Bronchial smooth muscle cell (primary cell): Measurements from ENCODE around the gene SPINK5. TPM values are rescaled to one million over a fixed set of nuclear protein-coding genes. Genes with fewer than 3 reads are reported as not detected.

Experiments
- total RNA-seq: library from RNA; depleted of rRNA; stranded (reverse); fragments of >200 nt; gene quantifications from 2 replicates; pipeline ENCODE4 v1.2.1, GENCODE V29; 2014

The SPINK5 gene, protein sequence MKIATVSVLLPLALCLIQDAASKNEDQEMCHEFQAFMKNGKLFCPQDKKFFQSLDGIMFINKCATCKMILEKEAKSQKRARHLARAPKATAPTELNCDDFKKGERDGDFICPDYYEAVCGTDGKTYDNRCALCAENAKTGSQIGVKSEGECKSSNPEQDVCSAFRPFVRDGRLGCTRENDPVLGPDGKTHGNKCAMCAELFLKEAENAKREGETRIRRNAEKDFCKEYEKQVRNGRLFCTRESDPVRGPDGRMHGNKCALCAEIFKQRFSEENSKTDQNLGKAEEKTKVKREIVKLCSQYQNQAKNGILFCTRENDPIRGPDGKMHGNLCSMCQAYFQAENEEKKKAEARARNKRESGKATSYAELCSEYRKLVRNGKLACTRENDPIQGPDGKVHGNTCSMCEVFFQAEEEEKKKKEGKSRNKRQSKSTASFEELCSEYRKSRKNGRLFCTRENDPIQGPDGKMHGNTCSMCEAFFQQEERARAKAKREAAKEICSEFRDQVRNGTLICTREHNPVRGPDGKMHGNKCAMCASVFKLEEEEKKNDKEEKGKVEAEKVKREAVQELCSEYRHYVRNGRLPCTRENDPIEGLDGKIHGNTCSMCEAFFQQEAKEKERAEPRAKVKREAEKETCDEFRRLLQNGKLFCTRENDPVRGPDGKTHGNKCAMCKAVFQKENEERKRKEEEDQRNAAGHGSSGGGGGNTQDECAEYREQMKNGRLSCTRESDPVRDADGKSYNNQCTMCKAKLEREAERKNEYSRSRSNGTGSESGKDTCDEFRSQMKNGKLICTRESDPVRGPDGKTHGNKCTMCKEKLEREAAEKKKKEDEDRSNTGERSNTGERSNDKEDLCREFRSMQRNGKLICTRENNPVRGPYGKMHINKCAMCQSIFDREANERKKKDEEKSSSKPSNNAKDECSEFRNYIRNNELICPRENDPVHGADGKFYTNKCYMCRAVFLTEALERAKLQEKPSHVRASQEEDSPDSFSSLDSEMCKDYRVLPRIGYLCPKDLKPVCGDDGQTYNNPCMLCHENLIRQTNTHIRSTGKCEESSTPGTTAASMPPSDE
- under 0.01 and 0.09 TPM in 2 replicates for total RNA-seq

DNA sequence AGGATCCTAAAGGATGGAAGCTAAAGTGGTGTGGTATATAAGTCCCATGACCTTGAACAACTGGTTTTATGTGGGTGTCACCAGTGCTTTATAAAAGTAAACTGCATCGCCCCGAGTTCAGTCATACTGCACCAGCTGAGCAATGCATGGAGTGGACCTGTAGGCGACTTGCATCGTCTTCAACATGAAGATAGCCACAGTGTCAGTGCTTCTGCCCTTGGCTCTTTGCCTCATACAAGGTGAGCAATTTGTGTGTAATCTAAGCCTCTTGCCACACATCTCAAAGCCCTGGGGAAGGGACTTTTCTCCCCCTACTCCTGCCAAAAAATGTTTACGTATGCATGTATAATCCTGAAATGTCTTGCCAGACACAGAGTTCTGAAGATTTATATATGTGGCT lies at the start of gene SPINK5:
Gene SPINK5 (plus strand): TSS at position 120 of the 400 bp plus-strand sequence. CDS start 65 bp downstream, at position 185.

DNA sequence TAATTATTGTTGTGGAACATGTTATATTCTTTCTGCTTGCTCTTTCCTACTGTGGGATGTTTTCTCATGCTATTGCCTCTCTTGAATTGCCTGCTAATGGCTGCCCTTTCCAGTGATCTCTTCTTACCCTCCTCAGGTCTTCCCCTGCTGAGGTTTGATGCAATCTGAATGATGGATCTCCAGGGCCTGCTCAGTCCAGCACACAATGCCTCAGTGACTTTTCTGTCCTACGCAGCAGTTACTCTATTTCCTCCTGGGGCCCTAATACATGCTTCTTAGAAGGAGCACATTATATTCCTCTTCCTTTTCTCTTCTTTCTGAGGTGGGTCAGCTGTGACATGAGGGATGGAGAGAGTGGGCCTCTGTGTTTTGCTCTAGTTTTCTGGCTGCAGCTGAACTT lies 104.5 kb downstream of the SPINK5 start, which contains the start of gene SPINK14:
Gene SPINK14 (plus strand): TSS at position 301 of the 400 bp plus-strand sequence. CDS start 1,187 bp downstream, outside the sequence.

Other genes with a start within 250 kb of the SPINK5 start
- not detected in 2 replicates for gene SPINK1, start 232.3 kb upstream of the SPINK5 start, total RNA-seq
- gene SCGB3A2, start 185.3 kb upstream of the SPINK5 start, total RNA-seq, result not detected in 2 replicates
- gene C5orf46, start 157.4 kb upstream of the SPINK5 start, total RNA-seq, result 0.95 TPM in 1 of 2 replicates, not detected in the other
- not detected in 2 replicates for gene SPINK14, start 104.6 kb downstream of the SPINK5 start, total RNA-seq
- gene SPINK6, start 139.1 kb downstream of the SPINK5 start, total RNA-seq, result not detected in 2 replicates
- gene MARCOL, start 174.5 kb downstream of the SPINK5 start, total RNA-seq, result not detected in 2 replicates
- not detected in 2 replicates for gene SPINK13, start 204.8 kb downstream of the SPINK5 start, total RNA-seq
- gene SPINK7, start 248.4 kb downstream of the SPINK5 start, total RNA-seq, result not detected in 2 replicates